ENCODE results near the gene IGFL4. TPM values are rescaled to one million over a fixed set of nuclear protein-coding genes. Genes with fewer than 3 reads are reported as not detected.

The IGFL4 gene
- total and polyA plus RNA-seq, 10 of the 15 experiments (the other 5 are each of a cell fraction or from before 2014, with no cell fraction given) = not detected

DNA sequence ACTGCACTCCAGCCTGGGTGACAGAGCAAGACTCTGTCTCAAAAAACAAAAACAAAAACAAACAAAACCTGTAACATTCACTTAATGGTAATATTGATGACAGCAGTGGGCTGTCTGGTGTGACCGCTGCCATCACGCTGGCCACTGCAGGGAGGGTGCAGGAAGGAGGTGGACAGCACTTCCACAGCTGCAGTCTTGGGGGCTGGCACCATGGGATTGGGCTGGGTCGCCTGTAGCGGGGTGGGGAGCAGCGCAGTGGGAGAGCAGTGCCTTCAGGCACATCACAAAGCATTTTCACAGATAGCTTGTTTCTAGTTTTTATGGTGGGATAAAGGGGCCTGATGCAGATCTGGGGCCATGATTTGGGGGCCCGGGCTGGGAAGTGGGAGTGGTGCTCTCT, 5.3 kb downstream of the IGFL4 start:
- peaks cover 3 to 5% of the 10 kb centered on the region in 2 experiments; a peak in 3 of 4 replicates for H3K27me3 ChIP-seq (replicated peaks in 1 of 2; ENCODE audit: control insufficient read depth in 2 of 2, insufficient read depth in 2 of 2, low read length in 1 of 2)
- H3K27ac ChIP-seq (ENCODE audit: control insufficient read depth, insufficient read depth) = no peak overlapping the region
- no peak overlapping the region for H3K4me2 ChIP-seq (ENCODE audit: control insufficient read depth, insufficient read depth)
- no TSS peak for BruUV-seq (replicated peaks)
- in situ Hi-C loops (cut with MboI) (no loop called here), intact Hi-C loops (cut with micrococcal nuclease; ENCODE audit: unreplicated experiment) (no loop called here)
- H3K79me2 ChIP-seq (ENCODE audit: control insufficient read depth, insufficient read depth, low read length) = no peaks in the 10 kb centered on the region
- ChIA-PET CTCF (no interaction called here), RAD21 (ENCODE audit: unreplicated experiment) (no interaction called here), SMC1A (ENCODE audit: uncharacterized antibody, unreplicated experiment) (no interaction called here), POLR2A (no interaction called here)
- no peak for DNase-seq (ENCODE audit: low read depth, low spot score)
- no peaks in the 10 kb centered on the region for H4K20me1 ChIP-seq (ENCODE audit: control insufficient read depth, insufficient read depth)
- no peak overlapping the region for H2AFZ ChIP-seq (ENCODE audit: control insufficient read depth, low read depth, low read length)
- H3K36me3 ChIP-seq (ENCODE audit: control insufficient read depth in 2 of 2, insufficient read depth in 2 of 2, low read length in 1 of 2) = no peaks in the 10 kb centered on the region
- no peaks in the 10 kb centered on the region; the same call in 2 of the 3 replicates for H3K9me3 ChIP-seq (replicated peaks; ENCODE audit: control insufficient read depth, insufficient read depth, low read length)
- no peak for FAIRE-seq
- 51% methylated on average over 6 of the region's 6 CpGs for WGBS (ENCODE audit: insufficient coverage, insufficient replicate concordance, low lambda C conversion rate, missing lambda C conversion rate)
- no peak for ATAC-seq
- H3K4me3 ChIP-seq = no peak overlapping the region
- TF ChIP-seq, protein P1, sequence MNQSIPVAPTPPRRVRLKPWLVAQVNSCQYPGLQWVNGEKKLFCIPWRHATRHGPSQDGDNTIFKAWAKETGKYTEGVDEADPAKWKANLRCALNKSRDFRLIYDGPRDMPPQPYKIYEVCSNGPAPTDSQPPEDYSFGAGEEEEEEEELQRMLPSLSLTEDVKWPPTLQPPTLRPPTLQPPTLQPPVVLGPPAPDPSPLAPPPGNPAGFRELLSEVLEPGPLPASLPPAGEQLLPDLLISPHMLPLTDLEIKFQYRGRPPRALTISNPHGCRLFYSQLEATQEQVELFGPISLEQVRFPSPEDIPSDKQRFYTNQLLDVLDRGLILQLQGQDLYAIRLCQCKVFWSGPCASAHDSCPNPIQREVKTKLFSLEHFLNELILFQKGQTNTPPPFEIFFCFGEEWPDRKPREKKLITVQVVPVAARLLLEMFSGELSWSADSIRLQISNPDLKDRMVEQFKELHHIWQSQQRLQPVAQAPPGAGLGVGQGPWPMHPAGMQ (IDR thresholded peaks at IDR 0.05; ENCODE audit: borderline replicate concordance) = no peak
- TF ChIP-seq EZH2 (IDR thresholded peaks at IDR 0.05; ENCODE audit: borderline replicate concordance, control insufficient read depth, low read depth, low read length) = no peak
- TF ChIP-seq NFIC (IDR thresholded peaks at IDR 0.05; ENCODE audit: low read depth, low read length) = no peak
- TF ChIP-seq, protein P2, sequence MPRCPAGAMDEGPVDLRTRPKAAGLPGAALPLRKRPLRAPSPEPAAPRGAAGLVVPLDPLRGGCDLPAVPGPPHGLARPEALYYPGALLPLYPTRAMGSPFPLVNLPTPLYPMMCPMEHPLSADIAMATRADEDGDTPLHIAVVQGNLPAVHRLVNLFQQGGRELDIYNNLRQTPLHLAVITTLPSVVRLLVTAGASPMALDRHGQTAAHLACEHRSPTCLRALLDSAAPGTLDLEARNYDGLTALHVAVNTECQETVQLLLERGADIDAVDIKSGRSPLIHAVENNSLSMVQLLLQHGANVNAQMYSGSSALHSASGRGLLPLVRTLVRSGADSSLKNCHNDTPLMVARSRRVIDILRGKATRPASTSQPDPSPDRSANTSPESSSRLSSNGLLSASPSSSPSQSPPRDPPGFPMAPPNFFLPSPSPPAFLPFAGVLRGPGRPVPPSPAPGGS (IDR thresholded peaks at IDR 0.05; ENCODE audit: borderline replicate concordance, insufficient read depth, low read depth, low read length, poor library complexity, severe bottlenecking) = no peak
- TF ChIP-seq, protein P3, sequence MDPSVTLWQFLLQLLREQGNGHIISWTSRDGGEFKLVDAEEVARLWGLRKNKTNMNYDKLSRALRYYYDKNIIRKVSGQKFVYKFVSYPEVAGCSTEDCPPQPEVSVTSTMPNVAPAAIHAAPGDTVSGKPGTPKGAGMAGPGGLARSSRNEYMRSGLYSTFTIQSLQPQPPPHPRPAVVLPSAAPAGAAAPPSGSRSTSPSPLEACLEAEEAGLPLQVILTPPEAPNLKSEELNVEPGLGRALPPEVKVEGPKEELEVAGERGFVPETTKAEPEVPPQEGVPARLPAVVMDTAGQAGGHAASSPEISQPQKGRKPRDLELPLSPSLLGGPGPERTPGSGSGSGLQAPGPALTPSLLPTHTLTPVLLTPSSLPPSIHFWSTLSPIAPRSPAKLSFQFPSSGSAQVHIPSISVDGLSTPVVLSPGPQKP (IDR thresholded peaks at IDR 0.05; ENCODE audit: low read depth, low read length) = no peak
- no peak for TF ChIP-seq MEF2A (IDR thresholded peaks at IDR 0.05; ENCODE audit: insufficient read depth, low read depth, low read length)
- no peak for TF ChIP-seq SMAD1 (IDR thresholded peaks at IDR 0.05; ENCODE audit: low read depth, partially characterized antibody)
- TF ChIP-seq KLF5 (IDR thresholded peaks at IDR 0.05; ENCODE audit: partially characterized antibody) = no peak
- no peak for TF ChIP-seq NR2C2 (IDR thresholded peaks at IDR 0.05; ENCODE audit: borderline replicate concordance, control insufficient read depth, insufficient read length, low read depth)
- H3K9ac ChIP-seq (ENCODE audit: control insufficient read depth, insufficient read depth, low read length) = no peak overlapping the region
- H3K4me1 ChIP-seq (ENCODE audit: control insufficient read depth, insufficient read depth, low read length) = no peaks in the 10 kb centered on the region

Measured in GM12878 (cell line).